IMR-90 (cell line): ENCODE measurements around the gene KIF25. TPM values are rescaled to one million over a fixed set of nuclear protein-coding genes. Genes with fewer than 3 reads are reported as not detected.

Experiments used
- ATAC-seq: fragments of 200-7000 bp; cut with Tn5 transposase; 2 replicates; pipeline ENCODE4 v1.9.1; 2020; ENCODE audit warnings: low read depth, mild to moderate bottlenecking, moderate library complexity
- BruUV-seq: library from RNA; stranded (reverse); fragments of 400-500 nt; replicated peaks from 2 replicates; lab custom pipeline; 2021; lab: Mats Ljungman, UMichigan
- CTCF ChIA-PET: fragments of 300-600 bp; formaldehyde crosslinking; extraction: SDS; loops from one replicate; lab custom pipeline; 2021; ENCODE audit warnings: antibody characterized with exemption; lab: Yijun Ruan, JAX
- POLR2A ChIA-PET: fragments of 300-600 bp; sonication (Branson Sonifier 250); formaldehyde crosslinking; loops from one replicate; lab custom pipeline; 2022; ENCODE audit warnings: antibody characterized with exemption; ENCODE audit not compliant: unreplicated experiment; lab: Charles Lee
- DNase-seq: peaks from one replicate; pipeline ENCODE4 v3.0.0; 2013
- H2AFZ ChIP-seq: replicated peaks from 2 replicates; pipeline ENCODE3; 2013; ENCODE audit warnings: low read length, mild to moderate bottlenecking; ENCODE audit not compliant: poor library complexity
- H2AK5ac ChIP-seq: 2 replicates; pipeline ENCODE4 v1.6.1; 2013; ENCODE audit warnings: low read depth, low read length, inconsistent platforms
- H2AK9ac ChIP-seq: replicated peaks from 2 replicates; pipeline ENCODE3; 2013; ENCODE audit warnings: mild to moderate bottlenecking, low read depth, low read length, moderate library complexity; ENCODE audit not compliant: poor library complexity
- H2BK120ac ChIP-seq: 2 replicates; pipeline ENCODE4 v1.6.1; 2013; ENCODE audit warnings: low read depth, low read length, inconsistent platforms
- H2BK15ac ChIP-seq: 3 replicates; pipeline ENCODE4 v1.6.1; 2013; ENCODE audit warnings: low read depth, low read length, inconsistent platforms
- H2BK20ac ChIP-seq: 2 replicates; pipeline ENCODE4 v1.6.1; 2013; ENCODE audit warnings: low read depth, mild to moderate bottlenecking, inconsistent platforms, low read length, moderate library complexity
- H2BK5ac ChIP-seq: 2 replicates; pipeline ENCODE4 v1.6.1; 2013; ENCODE audit warnings: mild to moderate bottlenecking, low read depth, low read length, inconsistent platforms; ENCODE audit not compliant: poor library complexity, severe bottlenecking
- H3K14ac ChIP-seq: replicated peaks from 2 replicates; pipeline ENCODE4 v1.6.1; 2013; ENCODE audit warnings: low read depth, low read length, inconsistent platforms
- H3K18ac ChIP-seq: 2 replicates; pipeline ENCODE4 v1.6.1; 2013; ENCODE audit warnings: low read depth, low read length, control low read depth
- H3K23ac ChIP-seq: 2 replicates; pipeline ENCODE4 v1.6.1; 2013; ENCODE audit warnings: low read depth, low read length, inconsistent platforms
- H3K27ac ChIP-seq: 2 replicates; pipeline ENCODE4 v1.5.1; 2013; ENCODE audit warnings: mild to moderate bottlenecking, control low read depth, low read length; ENCODE audit not compliant: insufficient read depth
- H3K27me3 ChIP-seq: 2 replicates; pipeline ENCODE4 v1.6.1; 2013; ENCODE audit warnings: low read length; ENCODE audit not compliant: control insufficient read depth, insufficient read depth
- H3K36me3 ChIP-seq: 2 replicates; pipeline ENCODE4 v1.6.1; 2013; ENCODE audit warnings: low read length, mixed read lengths; ENCODE audit not compliant: control insufficient read depth, insufficient read depth
- H3K4ac ChIP-seq: 2 replicates; pipeline ENCODE4 v1.6.1; 2013; ENCODE audit warnings: low read depth, low read length, inconsistent platforms
- H3K4me1 ChIP-seq: 2 replicates; pipeline ENCODE4 v1.6.1; 2013; ENCODE audit warnings: low read length, mixed read lengths; ENCODE audit not compliant: control insufficient read depth, insufficient read depth
- H3K4me2 ChIP-seq: 2 replicates; pipeline ENCODE4 v1.6.1; 2013; ENCODE audit warnings: low read depth, mild to moderate bottlenecking, control low read depth, low read length, moderate library complexity
- H3K4me3 ChIP-seq: 2 replicates; pipeline ENCODE4 v1.5.1; 2013; ENCODE audit warnings: low read depth, mild to moderate bottlenecking, control low read depth, low read length, moderate library complexity; ENCODE audit not compliant: insufficient read depth
- H3K56ac ChIP-seq: 2 replicates; pipeline ENCODE4 v1.6.1; 2013; ENCODE audit warnings: low read length, inconsistent platforms; ENCODE audit not compliant: insufficient read depth; ENCODE audit errors: extremely low read depth
- H3K79me1 ChIP-seq, 2 experiments: 2 replicates each; pipeline ENCODE4 v1.6.1; 2013; ENCODE audit warnings: low read length in 2 of 2, inconsistent platforms in 1 of 2, low read depth in 1 of 2
- H3K9ac ChIP-seq: 2 replicates; pipeline ENCODE4 v1.6.1; 2013; ENCODE audit warnings: low read depth, low read length, control low read depth
- H3K9me1 ChIP-seq: 2 replicates; pipeline ENCODE4 v1.6.1; 2013; ENCODE audit warnings: low read length, inconsistent platforms; ENCODE audit not compliant: insufficient read depth
- H3K9me3 ChIP-seq: 2 replicates; pipeline ENCODE4 v1.6.1; 2013; ENCODE audit warnings: low read length; ENCODE audit not compliant: control insufficient read depth, insufficient read depth
- H4K20me1 ChIP-seq: 2 replicates; pipeline ENCODE4 v1.6.1; 2013; ENCODE audit warnings: low read length, inconsistent platforms; ENCODE audit not compliant: insufficient read depth
- H4K5ac ChIP-seq: 2 replicates; pipeline ENCODE4 v1.6.1; 2013; ENCODE audit warnings: mild to moderate bottlenecking, low read depth, low read length, control low read depth
- H4K8ac ChIP-seq, 2 experiments: 2 replicates each; pipeline ENCODE4 v1.6.1; 2013; ENCODE audit warnings: low read depth in 2 of 2, low read length in 2 of 2, control low read depth in 1 of 2, inconsistent platforms in 1 of 2
- H4K91ac ChIP-seq: 2 replicates; pipeline ENCODE4 v1.6.1; 2013; ENCODE audit warnings: low read depth, low read length, inconsistent platforms; ENCODE audit not compliant: insufficient read depth
- BHLHE40 ChIP-seq: fragments of 150-350 bp; IDR thresholded peaks from 2 replicates; pipeline ENCODE4 v1.6.1; 2016; ENCODE audit warnings: mild to moderate bottlenecking, low read depth, low read length
- CEBPB ChIP-seq: IDR thresholded peaks from 2 replicates; pipeline ENCODE4 v1.6.1; 2012; ENCODE audit warnings: low read depth, low read length, improper control_type of control experiment
- CHD1 ChIP-seq: IDR thresholded peaks from 2 replicates; pipeline ENCODE4 v1.6.1; 2012; ENCODE audit warnings: low read depth, low read length, improper control_type of control experiment
- CTCF ChIP-seq: conservative IDR thresholded peaks from 2 replicates; pipeline ENCODE4 v1.5.1; 2012; ENCODE audit warnings: mild to moderate bottlenecking, low read depth, low read length, improper control_type of control experiment
- ELK1 ChIP-seq: fragments of 150-350 bp; IDR thresholded peaks from 2 replicates; pipeline ENCODE4 v1.6.1; 2016; ENCODE audit warnings: low read depth, mild to moderate bottlenecking, low read length, moderate library complexity, borderline replicate concordance
- FOS ChIP-seq: fragments of 150-350 bp; IDR thresholded peaks from 2 replicates; pipeline ENCODE4 v1.6.1; 2016; ENCODE audit warnings: low read depth, low read length
- MAFK ChIP-seq: IDR thresholded peaks from 2 replicates; pipeline ENCODE4 v1.6.1; 2012; ENCODE audit warnings: low read depth, low read length, improper control_type of control experiment
- MAZ ChIP-seq: IDR thresholded peaks from 2 replicates; pipeline ENCODE4 v1.6.1; 2012; ENCODE audit warnings: low read depth, mild to moderate bottlenecking, low read length, improper control_type of control experiment, moderate library complexity, borderline replicate concordance
- MXI1 ChIP-seq: IDR thresholded peaks from 2 replicates; pipeline ENCODE4 v1.6.1; 2012; ENCODE audit warnings: low read depth, mild to moderate bottlenecking, low read length, moderate library complexity, borderline replicate concordance
- NFE2L2 ChIP-seq: fragments of 150-350 bp; IDR thresholded peaks from 2 replicates; pipeline ENCODE4 v1.6.1; 2016; ENCODE audit warnings: low read depth, mild to moderate bottlenecking, low read length
- POLR2A ChIP-seq: IDR thresholded peaks from 2 replicates; pipeline ENCODE4 v1.6.1; 2012; ENCODE audit warnings: mild to moderate bottlenecking, low read depth, low read length
- RAD21 ChIP-seq: IDR thresholded peaks from 2 replicates; pipeline ENCODE4 v1.6.1; 2012; ENCODE audit warnings: low read length, improper control_type of control experiment
- RCOR1 ChIP-seq: IDR thresholded peaks from 2 replicates; pipeline ENCODE4 v1.6.1; 2012; ENCODE audit warnings: mild to moderate bottlenecking, low read length, improper control_type of control experiment; ENCODE audit not compliant: insufficient replicate concordance
- RFX5 ChIP-seq: IDR thresholded peaks from 2 replicates; pipeline ENCODE4 v1.8.0; 2012; ENCODE audit warnings: low read depth, mild to moderate bottlenecking, low read length, moderate library complexity
- USF2 ChIP-seq: fragments of 150-350 bp; IDR thresholded peaks from 2 replicates; pipeline ENCODE4 v1.6.1; 2017; ENCODE audit warnings: mild to moderate bottlenecking, antibody characterized with exemption, low read length, low read depth
- WGBS, 2 experiments: methylation state at CpG; one replicate each; pipeline versions ENCODE4 v1.1.5 to v1.1.7; 2013; ENCODE audit warnings: missing lambda C conversion rate in 2 of 2; ENCODE audit not compliant: insufficient read length in 1 of 2; ENCODE audit errors: extremely low coverage in 2 of 2; 5-methylcytosine and 5-hydroxymethylcytosine counted together
- dilution Hi-C: fragments of 300-500 bp; cut with HindIII; formaldehyde crosslinking; loops from one replicate; pipeline ENCODE4 v1.14.3; 2018; ENCODE audit warnings: low sequenced_read_pairs; ENCODE audit not compliant: unreplicated experiment
- in situ Hi-C: fragments of 300-500 bp; cut with MboI; formaldehyde crosslinking; loops from 3 replicates; pipeline ENCODE4 v1.14.3; 2019; ENCODE audit warnings: low sequenced_read_pairs, inconsistent platforms, mixed read lengths
- intact Hi-C: fragments of 100-400 bp; cut with micrococcal nuclease; formaldehyde crosslinking; loops from 2 replicates; pipeline ENCODE4 v1.10.0; 2022
- polyA plus RNA-seq, 3 experiments: library from polyadenylated mRNA; depleted of rRNA; stranded (reverse); fragments of >200 nt; gene quantifications; 2 replicates each; pipeline ENCODE4 v1.2.3, GENCODE V29; 2012; ENCODE audit warnings: low replicate concordance in 1 of 3
- total RNA-seq: library from RNA; depleted of rRNA; stranded (reverse); fragments of >200 nt; gene quantifications from 2 replicates; pipeline ENCODE4 v1.2.3, GENCODE V29; 2012

Gene KIF25
- total and polyA plus RNA-seq, 2 of the 4 experiments (the other 2 are of a cell fraction) = not detected

- intact Hi-C loops = loop anchor here (10.0 kb wide), 1 partner anchor 81 kb away; no protein-coding TSS in a partner anchor
These were observed 43.9 kb upstream of the KIF25 start for GRCh38 chr6:167953551-167953950.

More at GRCh38 chr6:167953551-167953950, 43.9 kb upstream of the KIF25 start:
- Histone ChIP-seq H2BK120ac (no peak overlapping the region), H3K27ac (no peak overlapping the region), H3K4me1 (peaks cover 3% of the 10 kb centered on the region; the same call in 1 of the 2 replicates), H3K9me3 (no peaks in the 10 kb centered on the region), H3K4me2 (no peak overlapping the region), H3K23ac (no peak overlapping the region), H4K91ac (no peak overlapping the region), H3K18ac (no peak overlapping the region), H3K27me3 (no peaks in the 10 kb centered on the region), H2BK15ac (no peak overlapping the region), H4K5ac (no peak overlapping the region), H3K9ac (no peak overlapping the region), H4K20me1 (no peaks in the 10 kb centered on the region), H2AK9ac (no peak overlapping the region), H2BK5ac (no peak overlapping the region), H2AK5ac (no peak overlapping the region), H4K8ac (no peak overlapping the region), H3K56ac (no peak overlapping the region), H3K4me3 (no peak overlapping the region), H2BK20ac (no peak overlapping the region), H3K9me1 (peaks cover 14% of the 10 kb centered on the region), H3K14ac (no peak overlapping the region), H3K79me1 (peaks cover 0 to 13% of the 10 kb centered on the region in 2 experiments; a peak in 3 of 4 replicates), H3K4ac (no peak overlapping the region), H2AFZ (no peak overlapping the region), H3K36me3 (peaks cover 18% of the 10 kb centered on the region)
- WGBS, 2 experiments = no CpG with 5 or more reads among the region's 5 CpGs
- no peak for DNase-seq
- ATAC-seq = no peak
- in situ Hi-C loops = no loop called here
- no TSS peak for BruUV-seq
- dilution Hi-C loops = no loop called here
- ChIA-PET CTCF (interaction anchor here (1.3 kb wide), 1 partner anchor 14 kb away, joined by 3 read pairs; no protein-coding TSS in a partner anchor), POLR2A (no interaction called here)
- TF ChIP-seq ELK1 (no peak), POLR2A (no peak), BHLHE40 (no peak), USF2 (no peak), MXI1 (no peak), NFE2L2 (no peak), FOS (no peak), MAZ (no peak), RCOR1 (no peak), CEBPB (no peak), MAFK (no peak), CHD1 (no peak), RFX5 (no peak), CTCF (no peak), RAD21 (no peak)
